Endothelial cell (in vitro differentiated cells): Measurements from ENCODE around the gene PGLYRP3. TPM values are rescaled to one million over a fixed set of nuclear protein-coding genes. Genes with fewer than 3 reads are reported as not detected.

Experiments used
- DNase-seq: peaks from one replicate; pipeline ENCODE4 v3.0.0; 2021; ENCODE audit warnings: low spot score
- H3K27ac Mint-ChIP-seq: one replicate; pipeline ENCODE4 v1.8.0; 2021; ENCODE audit warnings: mixed read lengths, inconsistent platforms; ENCODE audit not compliant: unreplicated experiment
- H3K27me3 Mint-ChIP-seq: one replicate; pipeline ENCODE4 v1.8.0; 2021; ENCODE audit warnings: mild to moderate bottlenecking, moderate library complexity, mixed read lengths, inconsistent platforms; ENCODE audit not compliant: unreplicated experiment
- H3K36me3 Mint-ChIP-seq: one replicate; pipeline ENCODE4 v1.8.0; 2021; ENCODE audit warnings: mild to moderate bottlenecking, low read depth, mixed read lengths, inconsistent platforms; ENCODE audit not compliant: unreplicated experiment
- H3K4me1 Mint-ChIP-seq: one replicate; pipeline ENCODE4 v1.8.0; 2021; ENCODE audit warnings: mild to moderate bottlenecking, mixed read lengths, inconsistent platforms; ENCODE audit not compliant: unreplicated experiment
- H3K4me3 Mint-ChIP-seq: one replicate; pipeline ENCODE4 v1.8.0; 2021; ENCODE audit warnings: mild to moderate bottlenecking, mixed read lengths, inconsistent platforms; ENCODE audit not compliant: unreplicated experiment
- H3K9me3 Mint-ChIP-seq: one replicate; pipeline ENCODE4 v1.8.0; 2021; ENCODE audit warnings: mixed read lengths, inconsistent platforms; ENCODE audit not compliant: unreplicated experiment
- CTCF ChIP-seq: fragments of 200-600 bp; sonication (generic); IDR thresholded peaks from one replicate; pipeline ENCODE4 v1.5.0; 2021; ENCODE audit warnings: antibody characterized with exemption; ENCODE audit not compliant: unreplicated experiment
- total RNA-seq: library from RNA; stranded (reverse); fragmentation: NEBNext Ultra II Directional; extraction: Animal tissue kit (Norgen Biotek cat#: 25700); gene quantifications from one replicate; pipeline ENCODE4 v1.2.1, GENCODE V29; 2021; ENCODE audit not compliant: unreplicated experiment

Gene PGLYRP3
- total RNA-seq, 1 donor from 2014 or later = 1.1 TPM

GRCh38 chr1:153356392-153357075 is 43.8 kb upstream of the PGLYRP3 start:
- H3K4me3 Mint-ChIP-seq = peak overlapping the region; percentile 29
- H3K27me3 Mint-ChIP-seq = peaks cover 5% of the 10 kb centered on the region
- H3K9me3 Mint-ChIP-seq = no peaks in the 10 kb centered on the region
- peaks cover 27% of the 10 kb centered on the region for H3K4me1 Mint-ChIP-seq
- no peaks in the 10 kb centered on the region for H3K36me3 Mint-ChIP-seq
- H3K27ac Mint-ChIP-seq = no peak overlapping the region
- no peak for DNase-seq
- TF ChIP-seq CTCF = no peak

- Mint-ChIP-seq H3K27ac (no peak overlapping the region), H3K9me3 (no peaks in the 10 kb centered on the region), H3K36me3 (no peaks in the 10 kb centered on the region), H3K4me3 (no peak overlapping the region), H3K4me1 (peaks cover 35% of the 10 kb centered on the region), H3K27me3 (peaks cover 2% of the 10 kb centered on the region)
- no peak for TF ChIP-seq CTCF
- peak; percentile 65 for DNase-seq
Measured at GRCh38 chr1:153355445-153356071, 42.8 kb upstream of the PGLYRP3 start.

- no peak for DNase-seq
- TF ChIP-seq CTCF = no peak
- Mint-ChIP-seq H3K36me3 (no peaks in the 10 kb centered on the region), H3K27ac (no peak overlapping the region), H3K4me1 (peaks cover 38% of the 10 kb centered on the region), H3K9me3 (no peaks in the 10 kb centered on the region), H3K4me3 (no peak overlapping the region), H3K27me3 (peaks cover 2% of the 10 kb centered on the region)
Measured at GRCh38 chr1:153354515-153355193, 41.9 kb upstream of the PGLYRP3 start.

GRCh38 chr1:153353226-153353947 is 40.6 kb upstream of the PGLYRP3 start:
- H3K9me3 Mint-ChIP-seq = no peaks in the 10 kb centered on the region
- no peaks in the 10 kb centered on the region for H3K36me3 Mint-ChIP-seq
- TF ChIP-seq CTCF = no peak
- no peak overlapping the region for H3K4me3 Mint-ChIP-seq
- peaks cover 3% of the 10 kb centered on the region for H3K27me3 Mint-ChIP-seq
- peaks cover 40% of the 10 kb centered on the region for H3K4me1 Mint-ChIP-seq
- H3K27ac Mint-ChIP-seq = no peak overlapping the region
- peak; percentile 50 for DNase-seq
